ENCODE data around the gene NMS.

The NMS gene

GRCh38 chr2:100484390-100484789 is 14.1 kb downstream of the NMS start:
- no peak for DNase-seq (ENCODE audit: low read depth in 3 of 3)

GRCh38 chr2:100485396-100485795 is 15.1 kb downstream of the NMS start:
- no peak for DNase-seq (ENCODE audit: low read depth in 3 of 3)

GRCh38 chr2:100494712-100495111 is 24.4 kb downstream of the NMS start:
- no peak for DNase-seq (ENCODE audit: low read depth in 3 of 3)

GRCh38 chr2:100502782-100503181 is 32.5 kb downstream of the NMS start:
- no peak for DNase-seq (ENCODE audit: low read depth in 3 of 3)

- DNase-seq (ENCODE audit: low read depth in 3 of 3), result no peak
Observed at GRCh38 chr2:100504542-100504941, 34.3 kb downstream of the NMS start.

GRCh38 chr2:100509066-100509465 is 38.8 kb downstream of the NMS start:
- no peak for DNase-seq (ENCODE audit: low read depth in 3 of 3)

GRCh38 chr2:100513650-100514049 is 43.4 kb downstream of the NMS start:
- DNase-seq (ENCODE audit: low read depth in 3 of 3), result no peak

- no peak for DNase-seq (ENCODE audit: low read depth in 3 of 3)
Observed at GRCh38 chr2:100517556-100517955, 47.3 kb downstream of the NMS start.

- DNase-seq (ENCODE audit: low read depth in 3 of 3), result no peak
Observed at GRCh38 chr2:100518801-100519200, 48.5 kb downstream of the NMS start.

DNA sequence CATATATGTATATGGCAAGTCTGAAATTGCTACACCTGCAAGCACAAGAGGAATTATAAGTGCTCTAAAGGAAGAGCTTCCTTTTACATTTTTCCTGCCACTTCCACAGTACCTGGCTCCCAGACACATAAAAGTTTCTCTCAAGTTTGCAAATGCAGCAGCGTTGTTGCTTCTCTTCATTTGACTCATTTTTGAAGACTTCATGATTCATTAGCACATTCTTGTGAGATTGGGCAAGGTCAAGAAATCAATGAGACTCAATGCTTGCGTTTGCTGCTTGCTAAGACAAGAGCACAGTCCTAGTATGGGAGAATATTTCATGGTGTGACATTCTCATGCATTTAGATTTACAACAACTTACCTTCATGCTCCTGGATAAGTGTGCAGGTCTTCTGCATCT is 49.9 kb downstream of the NMS start:
- no peak for DNase-seq (ENCODE audit: low read depth in 3 of 3)

DNA sequence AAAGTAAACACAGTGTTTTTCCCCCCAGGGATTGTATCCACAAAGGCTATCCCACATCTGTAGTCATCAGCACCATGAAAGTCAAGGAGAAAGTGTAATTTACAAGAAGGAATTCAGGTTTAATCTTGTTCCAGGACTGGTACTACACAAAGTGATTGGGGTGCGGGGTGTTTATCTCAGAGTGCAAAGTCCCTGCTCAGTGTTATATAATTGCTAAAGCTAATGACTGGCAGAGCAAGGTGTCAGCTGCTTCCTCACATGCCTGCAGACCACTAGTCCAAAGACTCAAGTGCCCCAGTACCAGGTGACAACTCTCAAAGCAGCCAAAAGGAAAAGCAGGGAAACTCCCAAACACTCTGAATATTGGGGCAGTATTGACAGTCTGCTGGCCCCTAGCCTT is 52.1 kb downstream of the NMS start:
- DNase-seq (ENCODE audit: low read depth in 3 of 3), result no peak

- no peak for DNase-seq (ENCODE audit: low read depth in 3 of 3)
Observed at GRCh38 chr2:100524331-100524730, 54.0 kb downstream of the NMS start.

- no peak for DNase-seq (ENCODE audit: low read depth in 3 of 3)
Observed at GRCh38 chr2:100526868-100527267, 56.6 kb downstream of the NMS start.

DNA sequence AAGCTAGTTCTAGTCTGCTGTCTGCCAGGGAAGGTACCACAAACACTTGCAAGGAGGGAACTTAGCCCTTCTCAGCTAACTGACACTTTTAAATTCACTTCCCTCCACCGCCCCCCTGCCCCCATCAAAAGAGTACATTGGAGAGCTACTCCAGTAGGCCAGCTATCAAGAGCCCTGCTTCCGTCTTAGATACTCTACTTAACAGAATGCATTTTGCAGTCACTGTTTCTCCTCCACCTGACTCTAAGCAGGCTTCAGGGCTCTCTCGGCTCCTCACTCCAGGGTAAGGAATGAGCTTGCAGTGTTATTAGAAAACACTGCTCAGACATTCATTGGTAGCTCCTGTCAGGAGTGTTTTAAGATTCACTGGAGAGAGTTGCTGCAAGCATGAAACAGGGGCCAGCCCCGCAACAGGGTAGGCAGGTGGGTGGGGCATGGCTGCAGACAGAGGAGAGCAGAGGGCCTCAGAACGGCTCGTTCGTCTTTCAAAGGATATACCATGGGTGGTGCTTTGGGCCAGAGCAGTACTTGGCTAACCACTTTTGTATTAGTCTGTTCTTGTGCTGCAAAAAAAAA is 57.2 kb downstream of the NMS start:
- no peak for DNase-seq (ENCODE audit: low read depth in 3 of 3)

DNA sequence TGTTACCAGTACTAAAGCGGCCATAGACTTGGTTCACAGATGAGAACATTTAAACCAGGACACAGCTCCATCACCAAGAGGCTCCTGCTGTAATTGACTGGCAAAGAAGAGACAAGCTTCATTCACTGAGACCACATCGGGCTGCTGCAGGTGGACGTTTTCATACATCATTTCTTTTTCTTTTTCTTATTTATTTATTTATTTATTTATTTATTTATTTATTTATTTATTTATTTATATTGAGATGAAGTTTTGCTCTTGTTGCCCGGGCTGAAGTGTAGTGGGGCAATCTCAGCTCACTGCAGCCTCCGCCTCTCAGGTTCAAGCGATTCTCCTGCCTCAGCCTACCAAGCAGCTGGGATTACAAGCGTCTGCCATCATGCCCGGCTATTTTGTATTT is 58.9 kb downstream of the NMS start:
- DNase-seq (ENCODE audit: low read depth in 3 of 3), result no peak

DNA sequence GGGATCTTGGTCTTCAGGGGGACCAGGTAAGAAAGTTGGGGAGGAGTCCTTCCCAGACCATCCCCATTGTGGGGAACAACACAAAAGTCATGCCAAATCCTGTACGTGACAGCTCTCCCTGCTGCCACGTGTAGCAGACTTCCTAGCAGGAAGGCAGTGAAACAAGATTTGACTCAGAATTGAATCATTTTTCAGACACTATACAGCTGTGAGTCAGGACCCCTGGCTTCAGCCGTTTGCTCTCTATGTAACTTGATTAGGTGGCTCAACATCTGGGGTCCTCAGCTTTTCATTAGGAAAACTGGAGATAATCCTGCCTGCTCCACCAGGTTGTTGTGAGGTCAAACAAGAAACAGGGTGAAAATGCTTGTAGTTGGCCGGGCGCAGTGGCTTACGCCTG is 59.6 kb downstream of the NMS start:
- DNase-seq (ENCODE audit: low read depth in 3 of 3), result no peak

Measured in stimulated activated CD4-positive, alpha-beta T cell treated with anti-CD3 and anti-CD28 coated beads, TNF-alpha, amount 100 ng/mL, for 4 hours (primary cell).